ENCODE data around the gene ESF1. TPM values are rescaled to one million over a fixed set of nuclear protein-coding genes. Genes with fewer than 3 reads are reported as not detected.

ESF1 gene
- total RNA-seq, 2 donors from 2014 or later, result 10.4 to 11.1 TPM

- Histone ChIP-seq H3K4me1 (no peaks in the 10 kb centered on the region), H3K27ac (peak overlapping the region in 1 of 2 donors; percentile 56), H3K4me3 (no peak overlapping the region), H3K36me3 (no peaks in the 10 kb centered on the region), H3K9me3 (no peaks in the 10 kb centered on the region), H3K27me3 (no peaks in the 10 kb centered on the region)
- no peak for TF ChIP-seq CTCF (IDR thresholded peaks at IDR 0.05)
- DNase-seq (ENCODE audit: low spot score), result no peak
These were observed 112.8 kb downstream of the ESF1 start for GRCh38 chr20:13671916-13672378.

- H3K27me3 ChIP-seq, result no peaks in the 10 kb centered on the region
- H3K9me3 ChIP-seq, result no peaks in the 10 kb centered on the region
- TF ChIP-seq CTCF (IDR thresholded peaks at IDR 0.05), result no peak
- H3K4me3 ChIP-seq, result no peak overlapping the region
- DNase-seq (ENCODE audit: low spot score), result no peak
- H3K4me1 ChIP-seq, result no peaks in the 10 kb centered on the region
- H3K27ac ChIP-seq, result peak overlapping the region in 1 of 2 donors; percentile 56
- no peaks in the 10 kb centered on the region for H3K36me3 ChIP-seq
These were observed 113.2 kb downstream of the ESF1 start for GRCh38 chr20:13671512-13671911.

- no peak for DNase-seq (ENCODE audit: low spot score)
- Histone ChIP-seq H3K9me3 (no peaks in the 10 kb centered on the region), H3K4me3 (no peak overlapping the region), H3K4me1 (no peaks in the 10 kb centered on the region), H3K36me3 (no peaks in the 10 kb centered on the region), H3K27me3 (no peaks in the 10 kb centered on the region), H3K27ac (no peak overlapping the region)
- no peak for TF ChIP-seq CTCF (IDR thresholded peaks at IDR 0.05)
These were observed 114.6 kb downstream of the ESF1 start for GRCh38 chr20:13670160-13670559.

- TF ChIP-seq CTCF (IDR thresholded peaks at IDR 0.05), result no peak
- Histone ChIP-seq H3K27ac (no peak overlapping the region), H3K4me1 (peaks cover 0 to 4% of the 10 kb centered on the region in 2 donors), H3K4me3 (no peak overlapping the region), H3K27me3 (no peaks in the 10 kb centered on the region), H3K9me3 (no peaks in the 10 kb centered on the region), H3K36me3 (no peaks in the 10 kb centered on the region)
- DNase-seq (ENCODE audit: low spot score), result no peak
These were observed 118.9 kb downstream of the ESF1 start for GRCh38 chr20:13665709-13666395.

Other genes starting within 250 kb of the ESF1 start
- 1 to 10 TPM; 5.2 to 7.2 TPM for gene TASP1, start 146.0 kb downstream of the ESF1 start, total RNA-seq
- 10 to 100 TPM; 25.2 to 29.9 TPM for gene NDUFAF5, start 109 bp upstream of the ESF1 start, total RNA-seq
- not detected for gene SEL1L2, start 205.7 kb upstream of the ESF1 start, total RNA-seq
- gene MACROD2, start 210.6 kb upstream of the ESF1 start, total RNA-seq, result 10 to 100 TPM in 1 of 2 donors, under 1 TPM in 1; 0.94 to 10.4 TPM